DMS 273 (cell line): ENCODE data around the gene CLEC16A.
A peak's percentile ranks its signal among the peaks of the same experiment; 100 is the strongest.
"Not testable (repeated sequence)": the region's sequence is repeated elsewhere in the genome, so short reads cannot be mapped to it uniquely, and the experiment has no call there.

Experiments
- DNase-seq: peaks from one replicate; lab custom pipeline; 2025; ENCODE audit not compliant: unreplicated experiment; lab: John Stamatoyannopoulos, UW

CLEC16A gene

DNA sequence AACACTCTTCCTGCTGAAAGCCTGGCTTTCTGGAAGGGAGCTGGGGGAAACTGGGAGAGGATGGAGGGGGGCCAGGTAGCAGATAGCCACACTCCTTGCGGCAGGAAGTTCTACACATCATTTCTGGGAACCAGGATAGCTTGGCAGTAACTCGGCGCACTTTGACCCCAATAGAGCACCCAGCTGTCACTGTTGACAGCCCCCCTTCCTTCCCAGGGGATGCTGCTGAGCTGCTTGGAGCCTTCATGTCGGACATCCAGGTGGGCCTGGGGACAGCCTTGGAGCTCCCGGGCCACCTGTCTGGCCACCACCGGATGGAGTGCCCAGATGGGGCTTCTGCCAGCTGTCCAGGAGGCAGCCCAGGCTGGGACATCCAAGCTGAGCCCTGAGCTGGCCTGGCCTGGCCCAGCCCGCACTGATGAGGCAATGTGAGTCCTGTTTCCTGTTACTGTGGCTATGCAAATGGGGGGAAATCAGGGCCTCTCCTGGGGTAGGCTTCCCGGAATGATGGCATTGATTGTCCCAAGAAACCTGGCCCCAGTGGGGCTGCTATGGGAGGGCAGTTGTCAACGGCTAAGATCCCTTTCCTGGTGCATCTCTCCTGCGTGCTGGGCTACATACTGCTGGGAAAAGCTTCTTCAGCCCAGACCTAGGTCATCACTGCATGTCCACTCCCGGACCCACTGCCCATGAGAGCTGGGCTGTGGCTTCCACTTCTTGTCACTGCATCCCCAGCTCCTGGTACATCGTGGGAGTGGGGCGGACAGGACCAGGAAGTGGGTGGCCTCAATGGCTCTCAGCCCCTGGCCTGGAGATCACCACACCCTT, 261.6 kb downstream of the CLEC16A start:
- peak; percentile 53 for DNase-seq

- DNase-seq, result peak; percentile 20
These were observed 263.3 kb downstream of the CLEC16A start for GRCh38 chr16:11207646-11208045.

GRCh38 chr16:11208916-11209665, 264.7 kb downstream of the CLEC16A start:
- DNase-seq, result no peak

DNA sequence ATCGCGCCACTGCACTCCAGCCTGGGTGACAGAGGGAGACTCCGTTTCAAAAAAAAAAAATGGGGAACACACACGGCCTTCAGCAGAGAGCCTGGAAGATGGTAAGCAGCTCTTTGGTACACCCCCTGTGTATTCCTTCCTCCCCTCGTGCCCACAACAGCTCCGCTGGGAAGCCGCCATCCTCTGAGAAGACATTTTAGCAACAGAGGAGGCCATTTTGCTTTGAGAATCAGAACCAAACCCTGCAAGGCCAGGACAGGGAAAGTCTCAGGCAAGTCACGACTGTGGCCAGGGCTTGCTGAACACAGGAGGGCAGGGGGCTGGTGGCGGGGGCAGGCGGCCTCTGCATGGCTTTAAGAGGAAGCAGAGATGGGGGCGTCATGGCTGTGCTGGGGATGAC, 265.9 kb downstream of the CLEC16A start:
- no peak for DNase-seq

GRCh38 chr16:11211061-11211976, 267.0 kb downstream of the CLEC16A start:
- no peak for DNase-seq

DNA sequence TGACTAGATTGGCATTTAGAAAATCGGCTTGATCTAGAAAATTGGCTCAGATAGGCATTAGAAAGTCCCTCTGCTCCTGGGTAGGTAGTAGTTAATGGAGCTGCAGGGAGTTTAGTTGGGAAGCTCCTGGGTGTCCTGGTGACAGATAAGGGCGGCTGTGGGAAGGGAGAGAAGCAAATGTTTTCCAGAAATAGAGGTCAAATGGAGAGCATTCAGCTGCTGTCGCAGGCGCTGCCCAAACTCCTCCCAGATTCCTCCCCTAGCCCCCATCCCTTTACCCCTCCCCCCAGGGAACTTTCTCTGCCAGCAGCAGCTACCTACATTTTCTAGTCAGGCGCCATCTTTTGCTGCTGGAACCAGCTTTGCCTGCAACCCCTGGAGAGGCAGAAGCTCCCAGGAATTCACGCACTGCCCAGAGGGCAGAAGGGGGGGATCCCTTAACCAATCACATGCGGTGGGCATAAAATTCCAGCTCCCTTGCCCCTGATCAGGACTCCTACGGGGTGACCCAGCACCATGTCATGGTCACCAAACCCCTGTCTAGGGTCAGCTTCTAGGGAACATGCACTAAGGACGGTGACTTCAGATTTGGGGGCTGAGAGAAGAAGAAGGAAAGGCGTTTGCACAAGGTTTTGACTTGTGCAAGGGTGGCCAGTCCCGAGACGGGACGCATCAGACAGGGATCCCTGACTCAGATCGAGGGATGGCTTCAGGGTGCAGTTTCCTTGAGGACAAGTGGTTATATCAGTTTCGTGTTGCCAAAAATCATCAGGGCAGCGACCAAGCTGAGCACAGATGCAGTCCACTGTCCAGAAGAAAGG, 267.8 kb downstream of the CLEC16A start:
- DNase-seq, result no peak

DNA sequence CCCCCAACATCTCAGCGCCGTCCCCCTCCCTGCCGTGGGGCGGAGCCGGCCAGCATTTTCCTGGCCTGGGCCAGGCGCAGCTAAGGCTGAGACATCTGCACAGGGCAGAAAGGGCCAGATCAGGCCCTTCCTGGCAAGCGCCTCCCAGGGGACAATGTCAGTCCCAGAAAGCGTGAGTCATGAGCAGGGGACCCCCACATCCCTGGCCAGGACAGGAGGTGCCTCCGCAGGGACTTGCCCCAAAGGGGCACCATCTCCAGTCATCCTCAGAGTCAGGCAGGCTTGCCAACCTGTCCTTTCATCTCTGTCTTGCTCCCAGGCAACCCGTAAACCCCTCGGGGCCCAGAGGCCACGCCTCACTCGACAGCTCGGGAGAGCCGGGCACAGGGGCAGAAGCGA, 268.4 kb downstream of the CLEC16A start:
- DNase-seq, result no peak

GRCh38 chr16:11213373-11213772, 269.0 kb downstream of the CLEC16A start:
- no peak for DNase-seq

- no peak for DNase-seq
These were observed 269.4 kb downstream of the CLEC16A start for GRCh38 chr16:11213799-11214198.

DNA sequence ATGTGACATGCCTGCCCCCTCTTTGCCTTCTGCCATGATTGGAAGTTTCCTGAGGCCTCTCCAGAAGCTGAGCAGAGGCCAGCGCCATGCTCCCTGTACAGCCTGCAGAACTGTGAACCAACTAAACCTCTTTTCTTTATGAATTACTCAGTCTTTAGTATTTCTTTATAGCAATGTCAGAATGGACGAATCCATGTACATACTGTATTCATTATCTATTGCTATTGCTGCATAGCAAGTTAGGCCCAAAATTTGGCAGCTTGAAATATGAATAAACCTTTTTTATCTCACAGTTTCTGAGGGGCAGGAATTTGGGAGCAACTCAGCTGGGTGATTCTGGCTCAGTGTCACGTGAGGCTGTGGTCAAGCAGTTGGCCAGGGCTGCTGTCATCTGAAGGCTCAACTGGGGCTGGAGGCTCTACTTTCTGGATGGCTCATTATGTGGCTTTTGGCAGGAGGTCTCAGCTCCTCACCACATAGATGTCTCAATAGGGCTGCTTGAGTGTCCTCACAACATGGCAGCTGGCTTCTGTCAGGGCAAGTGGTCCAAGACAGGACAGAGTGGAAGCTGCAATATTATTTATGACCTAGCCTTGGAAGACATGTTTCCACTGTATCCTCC, 271.7 kb downstream of the CLEC16A start:
- DNase-seq, result no peak

GRCh38 chr16:11217651-11218603, 273.6 kb downstream of the CLEC16A start:
- no peak for DNase-seq

- peak; percentile 60 for DNase-seq
These were observed 274.2 kb downstream of the CLEC16A start for GRCh38 chr16:11218604-11218962.

DNA sequence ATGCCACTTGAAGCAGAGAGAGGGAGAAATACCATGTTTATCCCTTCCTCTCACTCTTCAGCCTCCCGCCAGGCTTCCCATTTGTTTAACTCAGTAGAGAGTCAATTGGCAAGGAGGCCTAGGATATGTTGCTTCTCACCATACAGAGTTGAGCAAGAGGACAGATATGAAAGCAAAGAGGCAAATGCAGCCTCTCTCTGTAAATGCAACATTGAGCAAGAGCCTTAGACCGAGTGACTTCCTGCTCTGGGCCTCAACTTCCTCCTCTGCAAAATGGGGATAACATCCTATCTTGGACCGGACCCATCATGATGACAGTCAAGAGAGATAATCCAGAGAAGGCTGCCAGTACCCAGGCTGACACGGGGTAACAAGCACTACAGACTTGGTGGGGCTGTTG, 274.8 kb downstream of the CLEC16A start:
- DNase-seq, result no peak

GRCh38 chr16:11220507-11220906, 276.1 kb downstream of the CLEC16A start:
- DNase-seq, result not testable (repeated sequence)

DNA sequence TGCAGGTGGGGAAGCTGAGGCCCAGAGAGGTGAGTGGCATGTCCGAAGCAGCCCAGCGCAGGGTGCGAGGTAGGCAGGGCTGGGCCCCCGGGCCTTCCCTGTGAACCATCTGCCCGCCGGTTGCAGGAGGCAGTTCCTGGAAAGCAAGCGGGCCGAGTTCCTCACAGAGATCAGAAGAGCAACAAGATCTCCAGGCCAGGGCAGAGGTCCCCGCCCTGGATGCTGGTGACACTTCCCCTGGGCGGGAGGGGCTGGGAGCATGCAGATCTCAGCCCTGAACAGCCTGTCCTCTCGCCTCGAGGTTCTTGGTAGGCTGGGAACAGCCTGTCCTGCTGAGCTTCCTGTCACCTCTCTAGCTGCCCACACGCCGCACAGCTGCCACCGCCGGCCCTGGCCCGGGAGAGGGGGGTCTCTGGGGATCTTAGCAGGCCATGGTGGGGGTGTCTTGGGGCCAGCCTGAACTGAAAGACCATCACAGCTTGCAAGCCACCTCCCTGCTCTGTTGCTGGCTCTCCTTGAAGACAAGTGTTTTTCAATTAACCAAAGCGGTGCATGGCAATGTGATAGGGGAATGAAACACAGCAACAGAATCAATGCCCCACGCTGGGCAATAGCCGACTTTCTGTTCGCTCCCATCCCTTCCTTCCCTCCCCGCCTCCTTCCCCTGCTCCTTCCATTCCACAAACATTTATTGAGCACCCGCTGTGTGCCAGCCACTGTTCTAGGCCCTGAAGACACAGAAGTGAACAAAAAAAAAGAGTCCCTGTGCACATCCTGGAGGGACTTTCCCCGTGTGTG, 279.9 kb downstream of the CLEC16A start:
- peak; percentile 43 for DNase-seq

DNA sequence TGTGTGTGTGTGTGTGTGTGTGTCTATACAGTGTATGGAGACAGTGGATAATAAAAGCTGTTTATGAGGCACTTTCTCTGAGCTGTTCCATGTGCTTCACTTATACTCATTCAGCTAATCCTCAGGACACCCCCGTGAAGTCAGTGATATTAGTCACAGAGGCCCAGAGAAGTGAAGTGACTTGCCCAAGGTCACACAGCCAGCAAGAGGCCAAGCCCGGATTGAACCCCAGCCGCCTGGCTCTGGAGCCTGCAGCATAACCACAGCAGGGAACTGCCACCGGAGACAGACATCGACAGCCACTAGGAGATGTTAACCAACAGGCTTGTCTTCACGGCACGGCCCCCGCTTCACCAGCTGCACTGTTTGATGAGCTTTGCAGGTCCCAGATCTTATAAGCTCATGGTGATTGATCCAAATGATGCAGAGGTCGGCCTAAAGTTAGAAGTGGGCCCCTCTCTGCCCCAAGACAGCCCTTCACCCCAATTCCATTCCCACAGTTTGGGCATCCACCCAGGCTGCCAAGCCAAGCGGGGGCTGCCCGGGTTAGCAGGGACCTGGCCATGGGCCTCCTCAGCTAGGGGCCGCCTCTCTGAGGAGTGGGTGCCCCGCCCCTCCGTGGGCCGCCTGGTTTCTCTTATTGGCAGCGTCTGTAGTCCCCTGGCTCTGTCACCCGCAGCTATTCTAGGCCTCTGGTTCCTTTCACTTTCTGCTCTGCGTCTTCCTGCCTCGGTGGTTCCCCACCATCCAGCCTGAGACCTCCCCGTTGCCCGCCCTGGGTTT, 280.7 kb downstream of the CLEC16A start:
- DNase-seq, result no peak
